ENCODE results near the gene TRIM16. TPM values are rescaled to one million over a fixed set of nuclear protein-coding genes. Genes with fewer than 3 reads are reported as not detected.

The TRIM16 gene
- total and polyA plus RNA-seq, 2 of the 4 experiments (the other 2 are of a cell fraction), result 22.3 to 52.5 TPM

Small RNA genes lying within 50 kb of the gene (microRNA-seq; reads per million reads assigned to microRNA genes)
- gene AC005838.1 (ENCODE audit: insufficient read depth, insufficient read length), result not detected
- gene ZNF29P (ENCODE audit: insufficient read depth, insufficient read length), result not detected

Small RNA genes lying within 50 kb of the gene (small RNA-seq; reads per million reads assigned to genes)
- gene AC005838.1 (0 reads per million in 5 experiments), gene ZNF29P (0 reads per million in 5 experiments)

Other genes with a start within 250 kb of the TRIM16 start
- 0.56 and 0.90 TPM in 2 replicates for gene CDRT4, start 216.7 kb downstream of the TRIM16 start, total RNA-seq (2012; rRNA removed)
- gene CDRT4, start 216.7 kb downstream of the TRIM16 start, polyA plus RNA-seq (2012; rRNA removed), result 2.7 and 3.7 TPM in 2 replicates
- gene TVP23C, start 120.8 kb downstream of the TRIM16 start, total RNA-seq (2012; rRNA removed), result 12.0 and 22.5 TPM in 2 replicates
- gene TVP23C, start 120.8 kb downstream of the TRIM16 start, polyA plus RNA-seq (2012; rRNA removed), result 3.6 and 7.5 TPM in 2 replicates
- gene FBXW10B, start 64.6 kb downstream of the TRIM16 start, total RNA-seq (2012; rRNA removed), result under 0.01 and 0.28 TPM in 2 replicates
- gene FBXW10B, start 64.6 kb downstream of the TRIM16 start, polyA plus RNA-seq (2012; rRNA removed), result 0.23 and 0.43 TPM in 2 replicates
- gene ZNF286A, start 15.4 kb upstream of the TRIM16 start, total RNA-seq (2012; rRNA removed), result 37.6 and 37.8 TPM in 2 replicates
- 15.3 and 19.8 TPM in 2 replicates for gene ZNF286A, start 15.4 kb upstream of the TRIM16 start, polyA plus RNA-seq (2012; rRNA removed)
- gene TBC1D26, start 48.0 kb upstream of the TRIM16 start, total RNA-seq (2012; rRNA removed), result not detected in 2 replicates
- 0.02 and 0.04 TPM in 2 replicates for gene TBC1D26, start 48.0 kb upstream of the TRIM16 start, polyA plus RNA-seq (2012; rRNA removed)

Data from IMR-90 (cell line).